Fibroblast of the aortic adventitia (primary cell): ENCODE measurements around the gene AOPEP. TPM values are rescaled to one million over a fixed set of nuclear protein-coding genes. Genes with fewer than 3 reads are reported as not detected.

ENCODE experiments used
- DNase-seq: peaks from one replicate; pipeline ENCODE4 v3.0.0-alpha.2; 2010; ENCODE audit warnings: low read depth
- H3K4me3 ChIP-seq: 2 replicates; pipeline ENCODE4 v1.5.1; 2011; ENCODE audit warnings: low read depth, mild to moderate bottlenecking, control low read depth, low read length, moderate library complexity
- total RNA-seq: library from RNA; depleted of rRNA; stranded (reverse); fragments of >200 nt; gene quantifications from 2 replicates; pipeline ENCODE4 v1.2.3, GENCODE V29; 2012; ENCODE audit warnings: low replicate concordance
- TF ChIP-seq, protein P1 (sequence below): IDR thresholded peaks from 2 replicates; pipeline ENCODE4 v1.5.1; 2011; ENCODE audit warnings: mild to moderate bottlenecking, low read length, control low read depth, inconsistent platforms; ENCODE audit not compliant: insufficient read depth

The AOPEP gene
- total RNA-seq, 1 donor = 39.7 TPM

DNA sequence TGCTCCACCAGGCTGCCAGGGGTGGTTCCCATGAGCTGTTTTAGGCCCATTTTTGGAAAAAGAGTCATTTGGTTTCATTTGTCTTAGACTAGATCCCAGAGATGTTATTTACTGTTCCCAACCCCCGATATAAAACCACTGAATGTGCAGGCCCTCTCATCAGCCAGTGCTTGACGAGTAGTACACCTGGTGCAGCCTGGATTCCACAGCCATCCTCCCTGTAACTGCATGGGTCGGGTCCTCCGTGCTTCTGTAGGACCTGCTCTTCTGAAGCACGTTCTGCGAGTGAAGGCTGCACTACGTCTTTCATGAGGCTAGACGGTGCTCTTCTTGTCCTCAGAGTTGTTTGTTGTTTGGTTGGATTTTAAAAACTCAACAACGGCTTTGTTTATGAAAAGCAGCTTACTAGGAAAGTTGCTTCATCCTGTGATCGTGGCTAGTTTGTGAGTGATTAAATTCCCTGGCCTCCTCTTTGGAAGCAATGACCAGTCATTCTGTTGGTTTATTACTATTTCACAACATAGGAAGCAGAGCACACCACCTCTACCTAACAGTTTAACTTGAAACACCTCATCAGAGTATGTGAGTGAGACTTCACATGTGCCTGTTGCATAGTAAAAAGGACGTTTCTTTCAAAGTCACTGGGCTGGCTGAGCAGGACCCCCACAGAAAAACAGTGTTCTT is 135.2 kb downstream of the AOPEP start:
- no peak overlapping the region for H3K4me3 ChIP-seq
- DNase-seq = peak; percentile 70
- TF ChIP-seq, protein P1, sequence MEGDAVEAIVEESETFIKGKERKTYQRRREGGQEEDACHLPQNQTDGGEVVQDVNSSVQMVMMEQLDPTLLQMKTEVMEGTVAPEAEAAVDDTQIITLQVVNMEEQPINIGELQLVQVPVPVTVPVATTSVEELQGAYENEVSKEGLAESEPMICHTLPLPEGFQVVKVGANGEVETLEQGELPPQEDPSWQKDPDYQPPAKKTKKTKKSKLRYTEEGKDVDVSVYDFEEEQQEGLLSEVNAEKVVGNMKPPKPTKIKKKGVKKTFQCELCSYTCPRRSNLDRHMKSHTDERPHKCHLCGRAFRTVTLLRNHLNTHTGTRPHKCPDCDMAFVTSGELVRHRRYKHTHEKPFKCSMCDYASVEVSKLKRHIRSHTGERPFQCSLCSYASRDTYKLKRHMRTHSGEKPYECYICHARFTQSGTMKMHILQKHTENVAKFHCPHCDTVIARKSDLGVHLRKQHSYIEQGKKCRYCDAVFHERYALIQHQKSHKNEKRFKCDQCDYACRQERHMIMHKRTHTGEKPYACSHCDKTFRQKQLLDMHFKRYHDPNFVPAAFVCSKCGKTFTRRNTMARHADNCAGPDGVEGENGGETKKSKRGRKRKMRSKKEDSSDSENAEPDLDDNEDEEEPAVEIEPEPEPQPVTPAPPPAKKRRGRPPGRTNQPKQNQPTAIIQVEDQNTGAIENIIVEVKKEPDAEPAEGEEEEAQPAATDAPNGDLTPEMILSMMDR = no peak

DNA sequence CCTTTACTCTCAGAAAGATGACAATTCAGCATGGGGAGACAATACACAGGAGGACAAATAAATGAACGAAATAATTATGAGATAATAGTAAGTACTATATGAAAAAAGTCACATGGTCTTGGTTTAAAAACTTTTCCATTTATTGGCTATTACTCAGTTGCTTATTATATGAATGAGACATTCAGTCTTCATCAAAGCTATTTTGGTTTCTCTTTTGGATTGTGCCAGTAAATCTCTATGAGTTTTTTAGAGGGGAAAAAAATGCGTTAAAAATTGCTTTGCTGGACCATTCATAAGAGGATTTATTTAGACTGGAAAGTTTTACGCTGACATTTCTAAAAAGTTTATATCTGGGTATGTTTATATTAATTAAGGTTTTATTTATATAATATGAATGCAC is 137.7 kb downstream of the AOPEP start:
- TF ChIP-seq, protein P1 = no peak
- DNase-seq = peak; percentile 51
- H3K4me3 ChIP-seq = no peak overlapping the region

DNA sequence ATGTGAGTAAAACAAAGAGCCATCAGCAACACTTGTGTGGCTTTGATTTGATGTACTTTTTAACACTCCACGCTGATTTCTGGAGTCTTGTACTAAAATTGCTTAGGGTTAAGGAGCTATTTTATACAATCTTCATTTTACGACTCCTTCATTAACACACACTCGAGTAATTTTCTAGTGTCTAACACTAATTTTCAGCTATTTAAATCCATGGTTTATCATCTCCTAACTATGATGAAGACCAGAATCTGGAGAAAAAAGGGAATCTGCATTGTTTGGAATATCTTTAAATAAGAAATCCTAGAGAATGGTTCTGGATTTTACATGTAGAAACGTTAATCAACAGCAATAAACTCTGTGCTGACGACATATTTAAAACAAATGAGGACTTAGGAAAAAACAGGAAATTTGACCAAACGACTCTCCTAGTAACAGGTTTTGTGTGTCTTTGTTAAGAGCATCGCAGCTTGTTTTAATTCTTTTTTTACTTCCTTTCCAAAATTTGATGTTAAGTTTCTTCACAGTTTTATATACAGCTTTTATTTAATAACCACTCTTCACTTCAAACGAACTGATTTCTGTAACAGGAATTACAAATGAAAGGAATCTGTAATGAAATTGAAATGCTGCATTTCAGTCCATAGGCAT is 138.5 kb downstream of the AOPEP start:
- no peak overlapping the region for H3K4me3 ChIP-seq
- peak; percentile 38 for DNase-seq
- TF ChIP-seq, protein P1 = no peak

DNA sequence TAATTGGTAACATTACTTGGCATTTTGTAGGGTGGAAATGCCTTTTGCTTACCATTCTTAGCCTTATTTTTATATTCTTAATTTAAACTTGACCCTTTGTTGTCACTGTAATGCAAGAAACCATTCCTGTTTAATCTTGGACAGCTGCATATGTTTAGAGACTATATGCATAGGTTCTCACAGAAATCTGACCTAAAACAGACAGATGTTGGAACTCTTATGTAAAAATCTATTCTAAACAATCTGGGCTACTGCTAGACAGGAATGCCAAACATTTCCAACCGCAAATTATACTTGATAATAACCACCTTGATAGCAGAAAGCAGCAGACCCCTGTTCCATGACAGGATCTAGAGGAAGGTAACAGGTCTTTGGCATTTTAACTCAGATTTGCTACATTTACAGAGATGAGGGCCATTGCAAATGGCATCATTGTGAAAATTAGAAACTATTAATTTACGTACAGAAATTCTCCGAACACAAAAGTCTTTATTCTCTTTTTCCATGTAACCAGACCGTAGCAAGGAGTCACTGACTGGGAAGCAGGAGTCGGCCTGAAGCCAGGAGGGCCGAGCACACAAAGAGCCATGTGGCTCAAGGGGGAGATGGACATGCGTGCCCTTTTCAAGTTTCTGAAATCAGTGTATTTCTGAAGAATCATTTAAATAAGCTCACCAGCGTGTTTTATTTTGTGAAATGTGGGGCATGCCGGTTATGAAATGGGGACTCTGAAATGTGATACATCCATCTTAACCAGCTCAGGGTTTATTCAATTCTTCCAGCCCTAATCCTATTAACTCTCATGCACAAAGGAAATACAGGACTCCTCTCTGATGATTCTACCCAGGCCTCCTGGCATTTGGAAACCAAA is 139.3 kb downstream of the AOPEP start:
- H3K4me3 ChIP-seq = no peak overlapping the region
- TF ChIP-seq, protein P1 = no peak
- DNase-seq = peak; percentile 66

DNA sequence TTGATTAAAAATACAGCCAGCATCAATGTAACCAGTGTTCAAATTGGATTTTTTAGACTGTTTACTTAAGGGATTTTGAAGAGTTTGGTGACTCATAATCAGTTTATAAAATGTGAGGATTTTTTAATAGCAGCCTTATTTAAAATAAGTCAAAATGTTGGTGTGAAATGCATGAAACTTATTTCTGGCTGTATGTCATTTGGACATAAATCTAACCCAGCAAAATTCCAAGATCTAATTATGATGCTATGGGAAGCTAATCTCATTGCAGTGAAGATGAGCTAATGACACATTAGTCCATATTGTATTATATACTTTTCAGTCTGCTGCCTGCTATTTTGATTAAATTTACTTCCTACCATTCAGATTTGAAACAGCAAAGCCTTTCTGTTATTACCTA is 140.3 kb downstream of the AOPEP start:
- TF ChIP-seq, protein P1 = no peak
- no peak for DNase-seq
- H3K4me3 ChIP-seq = no peak overlapping the region

DNA sequence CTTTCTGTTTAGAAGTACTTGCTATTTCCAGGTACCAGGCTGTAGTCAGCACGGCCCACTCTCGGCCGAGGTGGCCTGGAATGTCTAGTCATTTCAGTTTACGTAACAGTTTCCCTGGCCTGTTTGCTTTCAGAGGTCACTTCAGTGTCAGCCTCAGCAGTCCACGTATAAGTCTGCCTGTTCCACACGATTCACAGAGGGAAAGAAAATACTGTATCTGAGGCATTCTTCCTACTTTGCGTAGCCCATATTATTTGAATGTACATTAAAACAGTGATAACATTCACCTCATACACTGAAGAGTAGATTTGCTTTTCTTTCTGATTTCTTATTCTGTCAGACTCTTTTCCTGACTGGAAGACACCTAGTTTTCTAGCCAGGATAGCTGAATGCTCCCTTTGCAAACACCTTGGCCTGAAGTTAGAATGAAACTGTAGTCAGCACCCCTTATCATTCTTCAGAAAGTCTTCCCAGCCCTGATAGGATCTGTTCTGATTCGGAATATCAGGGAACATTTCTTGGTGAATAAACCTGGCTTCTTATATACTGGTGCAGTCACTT is 140.9 kb downstream of the AOPEP start:
- TF ChIP-seq, protein P1 = no peak
- peak; percentile 89 for DNase-seq
- H3K4me3 ChIP-seq = peak overlapping the region; percentile 0
